Hindlimb muscle (tissue), 1 donor: ENCODE data around the gene MYO3B. TPM values are rescaled to one million over a fixed set of nuclear protein-coding genes. Genes with fewer than 3 reads are reported as not detected.
"Not testable (repeated sequence)": the region's sequence is repeated elsewhere in the genome, so short reads cannot be mapped to it uniquely, and the experiment has no call there.

Experiments
- DNase-seq: peaks from one replicate; pipeline ENCODE4 v3.0.0-alpha.2; 2013
- polyA plus RNA-seq: library from polyadenylated mRNA; unstranded; fragments of 120-200 nt; gene quantifications from one replicate; pipeline ENCODE4 v1.2.1, GENCODE V29; 2013; ENCODE audit not compliant: insufficient read length

MYO3B gene
- polyA plus RNA-seq, 1 donor, result 0.06 TPM

GRCh38 chr2:170263728-170264521 is 86.0 kb downstream of the MYO3B start:
- DNase-seq, result not testable (repeated sequence)

- no peak for DNase-seq
Observed at GRCh38 chr2:170264522-170264860, 86.5 kb downstream of the MYO3B start.

- DNase-seq, result no peak
Observed at GRCh38 chr2:170264865-170265264, 86.9 kb downstream of the MYO3B start.

- no peak for DNase-seq
Observed at GRCh38 chr2:170265321-170265720, 87.4 kb downstream of the MYO3B start.

GRCh38 chr2:170266358-170266757 is 88.4 kb downstream of the MYO3B start:
- no peak for DNase-seq

GRCh38 chr2:170267071-170267470 is 89.1 kb downstream of the MYO3B start:
- DNase-seq, result no peak

GRCh38 chr2:170270278-170270864 is 92.4 kb downstream of the MYO3B start:
- DNase-seq, result no peak

- DNase-seq, result no peak
Observed at GRCh38 chr2:170271340-170271739, 93.4 kb downstream of the MYO3B start.

- no peak for DNase-seq
Observed at GRCh38 chr2:170276056-170276455, 98.1 kb downstream of the MYO3B start.

GRCh38 chr2:170276925-170277629 is 99.1 kb downstream of the MYO3B start:
- no peak for DNase-seq

GRCh38 chr2:170277951-170278350 is 100.0 kb downstream of the MYO3B start:
- DNase-seq, result no peak

- DNase-seq, result not testable (repeated sequence)
Observed at GRCh38 chr2:170279615-170280014, 101.7 kb downstream of the MYO3B start.

- DNase-seq, result no peak
Observed at GRCh38 chr2:170282851-170283250, 104.9 kb downstream of the MYO3B start.

- DNase-seq, result no peak
Observed at GRCh38 chr2:170284205-170284604, 106.3 kb downstream of the MYO3B start.

- no peak for DNase-seq
Observed at GRCh38 chr2:170288859-170289258, 110.9 kb downstream of the MYO3B start.

GRCh38 chr2:170291474-170291873 is 113.5 kb downstream of the MYO3B start:
- DNase-seq, result no peak

GRCh38 chr2:170292415-170292814 is 114.5 kb downstream of the MYO3B start:
- DNase-seq, result no peak

GRCh38 chr2:170297496-170297895 is 119.5 kb downstream of the MYO3B start:
- DNase-seq, result no peak

GRCh38 chr2:170298115-170298514 is 120.2 kb downstream of the MYO3B start:
- DNase-seq, result no peak

- DNase-seq, result no peak
Observed at GRCh38 chr2:170298861-170299429, 121.0 kb downstream of the MYO3B start.

GRCh38 chr2:170300993-170301392 is 123.0 kb downstream of the MYO3B start:
- DNase-seq, result no peak

GRCh38 chr2:170301626-170302025 is 123.7 kb downstream of the MYO3B start:
- no peak for DNase-seq

- no peak for DNase-seq
Observed at GRCh38 chr2:170305711-170306110, 127.8 kb downstream of the MYO3B start.
